K562 (cell line): ENCODE data around the gene CAPN8.

Experiments used
- CHD7 ChIP-seq: fragments of 200-600 bp; sonication (generic); IDR thresholded peaks from one replicate; pipeline ENCODE4 v1.6.1; 2012; ENCODE audit warnings: mild to moderate bottlenecking, low read depth, low read length, inconsistent platforms
- CTCF ChIP-seq, 3 experiments: IDR thresholded peaks in 2 of 3; conservative IDR thresholded peaks in 1 of 3; 2 replicates each; pipeline ENCODE4 v1.5.1; 2011 to 2012; ENCODE audit warnings: low read length in 3 of 3, mild to moderate bottlenecking in 3 of 3, control low read depth in 2 of 3, improper control_type of control experiment in 1 of 3, inconsistent platforms in 1 of 3, low read depth in 1 of 3, mixed read lengths in 1 of 3, moderate library complexity in 1 of 3; ENCODE audit not compliant: insufficient read depth in 2 of 3
- ELF1 ChIP-seq: fragments of 200-800 bp; sonication (Bioruptor generic); IDR thresholded peaks from 2 replicates; pipeline ENCODE4 v1.6.1; 2016; ENCODE audit warnings: missing genetic modification characterization, missing compliant biosample characterization
- MYC ChIP-seq, 2 experiments: fragments of 250-450 bp in 1 of 2; sonication (Bioruptor Pico) in 1 of 2; IDR thresholded peaks; 2 replicates each; pipeline versions ENCODE4 v1.5.1 to v1.6.1; 2012 to 2021; ENCODE audit warnings: low read depth in 2 of 2, borderline replicate concordance in 1 of 2, improper control_type of control experiment in 1 of 2, low read length in 1 of 2, mild to moderate bottlenecking in 1 of 2, moderate library complexity in 1 of 2
- NFYB ChIP-seq: IDR thresholded peaks from 2 replicates; pipeline ENCODE4 v1.6.1; 2011; ENCODE audit warnings: mild to moderate bottlenecking, moderate library complexity; ENCODE audit not compliant: insufficient read length; ENCODE audit errors: extremely low read depth
- TCF7 ChIP-seq: sonication (generic); IDR thresholded peaks from 2 replicates; pipeline ENCODE4 v1.6.1; 2016; ENCODE audit warnings: antibody characterized with exemption, borderline replicate concordance

DNA sequence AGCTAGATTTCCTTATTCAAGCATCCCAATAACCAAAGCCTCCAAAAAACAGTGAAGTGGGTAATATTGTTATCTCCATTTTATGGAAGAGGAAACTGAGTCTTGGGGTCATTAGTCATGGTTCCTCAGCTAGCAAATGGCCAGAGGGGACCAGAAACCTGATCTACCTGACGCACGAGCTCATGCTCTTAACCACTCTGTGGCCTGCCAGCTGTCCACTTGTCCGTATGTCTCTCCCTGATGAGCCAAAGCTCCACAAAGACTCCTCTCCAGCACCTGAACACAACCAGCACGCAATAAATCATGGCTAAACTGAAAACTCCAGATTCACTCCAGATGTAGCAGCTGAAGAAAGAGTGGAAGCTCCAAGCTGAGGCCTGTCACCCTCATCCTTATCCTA, 5.8 kb downstream of the CAPN8 start:
- TF ChIP-seq ELF1: no peak
- no peak for TF ChIP-seq MYC (IDR thresholded peaks at IDR 0.05; ENCODE audit: low read depth, low read length)
- no peak for TF ChIP-seq MYC (CRISPR knock-in tag; IDR thresholded peaks at IDR 0.05; ENCODE audit: borderline replicate concordance, low read depth)
- TF ChIP-seq CTCF (IDR thresholded peaks at IDR 0.05 in 2 of 3, conservative IDR thresholded peaks at IDR 0.05 in 1 of 3; ENCODE audit: insufficient read depth in 2 of 3, low read depth in 1 of 3, low read length in 3 of 3): no peak
- TF ChIP-seq CHD7: no peak
- no peak for TF ChIP-seq NFYB
- TF ChIP-seq TCF7: no peak
